ENCODE results near the gene ADCY1.

DNA sequence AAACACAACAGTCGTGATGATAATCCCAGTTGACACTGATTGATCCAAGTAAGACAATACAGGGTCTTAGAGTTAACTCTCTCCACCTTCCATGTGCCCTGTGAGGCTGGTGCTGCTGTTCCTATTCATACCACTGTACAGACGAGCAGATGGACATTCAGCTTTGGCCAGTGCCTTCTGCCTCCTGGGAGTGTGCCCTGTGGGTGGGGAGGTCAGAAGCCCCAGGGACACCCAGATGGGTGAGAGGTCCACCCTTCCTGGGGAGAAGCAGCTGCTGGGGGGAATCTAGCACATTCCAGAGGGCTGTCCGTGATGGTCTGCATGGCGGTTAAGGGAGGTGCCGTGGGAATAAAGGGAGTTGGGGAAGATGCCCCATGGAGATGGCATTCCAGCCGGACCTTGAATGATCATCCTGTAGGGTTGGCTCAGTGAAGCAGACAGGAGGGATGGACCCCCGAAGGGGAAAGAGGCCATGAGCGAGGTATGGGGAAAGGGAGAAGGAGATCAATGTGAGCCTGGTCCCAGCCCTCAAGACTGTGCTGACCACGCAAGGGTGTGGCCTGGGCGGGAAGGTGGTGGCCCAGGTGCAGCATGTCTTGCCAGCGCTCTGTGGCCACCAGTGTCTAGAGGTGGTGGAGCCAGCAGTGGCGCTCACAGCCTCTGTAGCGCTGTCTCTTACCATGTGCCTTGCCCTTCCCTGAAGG lies 74.0 kb downstream of the ADCY1 start:
- TF ChIP-seq, protein P1, sequence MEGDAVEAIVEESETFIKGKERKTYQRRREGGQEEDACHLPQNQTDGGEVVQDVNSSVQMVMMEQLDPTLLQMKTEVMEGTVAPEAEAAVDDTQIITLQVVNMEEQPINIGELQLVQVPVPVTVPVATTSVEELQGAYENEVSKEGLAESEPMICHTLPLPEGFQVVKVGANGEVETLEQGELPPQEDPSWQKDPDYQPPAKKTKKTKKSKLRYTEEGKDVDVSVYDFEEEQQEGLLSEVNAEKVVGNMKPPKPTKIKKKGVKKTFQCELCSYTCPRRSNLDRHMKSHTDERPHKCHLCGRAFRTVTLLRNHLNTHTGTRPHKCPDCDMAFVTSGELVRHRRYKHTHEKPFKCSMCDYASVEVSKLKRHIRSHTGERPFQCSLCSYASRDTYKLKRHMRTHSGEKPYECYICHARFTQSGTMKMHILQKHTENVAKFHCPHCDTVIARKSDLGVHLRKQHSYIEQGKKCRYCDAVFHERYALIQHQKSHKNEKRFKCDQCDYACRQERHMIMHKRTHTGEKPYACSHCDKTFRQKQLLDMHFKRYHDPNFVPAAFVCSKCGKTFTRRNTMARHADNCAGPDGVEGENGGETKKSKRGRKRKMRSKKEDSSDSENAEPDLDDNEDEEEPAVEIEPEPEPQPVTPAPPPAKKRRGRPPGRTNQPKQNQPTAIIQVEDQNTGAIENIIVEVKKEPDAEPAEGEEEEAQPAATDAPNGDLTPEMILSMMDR (IDR thresholded peaks at IDR 0.05; ENCODE audit: insufficient read depth, low read length, poor library complexity, severe bottlenecking) = no peak
- TF ChIP-seq EZH2phosphoT487 (conservative IDR thresholded peaks at IDR 0.05; ENCODE audit: low read length) = no peak

Data from SU-DHL-6 (cell line).